Type B pancreatic cell (in vitro differentiated cells): Measurements from ENCODE around the gene VIPR2. TPM values are rescaled to one million over a fixed set of nuclear protein-coding genes. Genes with fewer than 3 reads are reported as not detected.
"Not testable (repeated sequence)": the region's sequence is repeated elsewhere in the genome, so short reads cannot be mapped to it uniquely, and the experiment has no call there.

Experiments
- DNase-seq: peaks from one replicate; pipeline ENCODE4 v3.0.0; 2021; ENCODE audit warnings: mixed read lengths; ENCODE audit not compliant: unreplicated experiment; ENCODE audit errors: extremely low spot score
- H3K27ac Mint-ChIP-seq: 2 replicates; pipeline ENCODE4 v1.8.0; 2021; ENCODE audit warnings: mild to moderate bottlenecking, mixed read lengths
- H3K27me3 Mint-ChIP-seq: 2 replicates; pipeline ENCODE4 v1.8.0; 2021; ENCODE audit warnings: mixed read lengths
- H3K36me3 Mint-ChIP-seq: 2 replicates; pipeline ENCODE4 v1.8.0; 2021; ENCODE audit warnings: mixed read lengths
- H3K4me1 Mint-ChIP-seq: one replicate; pipeline ENCODE4 v1.8.0; 2021; ENCODE audit warnings: mixed read lengths; ENCODE audit not compliant: unreplicated experiment
- H3K4me3 Mint-ChIP-seq: 2 replicates; pipeline ENCODE4 v1.8.0; 2021; ENCODE audit warnings: mild to moderate bottlenecking, mixed read lengths
- H3K9me3 Mint-ChIP-seq: 2 replicates; pipeline ENCODE4 v1.8.0; 2021; ENCODE audit warnings: mixed read lengths
- total RNA-seq: library from RNA; stranded (reverse); gene quantifications from 2 replicates; pipeline ENCODE4 v1.2.1, GENCODE V29; 2021; ENCODE audit warnings: low replicate concordance
- TF ChIP-seq, protein P1 (sequence below): fragments of 200-600 bp; sonication (generic); conservative IDR thresholded peaks from 2 replicates; pipeline ENCODE4 v1.5.0; 2021; ENCODE audit warnings: antibody characterized with exemption, mild to moderate bottlenecking

VIPR2 gene
- total RNA-seq, 1 donor from 2014 or later: 0.31 TPM

- Mint-ChIP-seq H3K36me3 (no peaks in the 10 kb centered on the region), H3K4me3 (no peak overlapping the region), H3K4me1 (no peaks in the 10 kb centered on the region), H3K27ac (no peak overlapping the region), H3K9me3 (no peaks in the 10 kb centered on the region), H3K27me3 (peaks cover 3% of the 10 kb centered on the region)
- TF ChIP-seq, protein P1, sequence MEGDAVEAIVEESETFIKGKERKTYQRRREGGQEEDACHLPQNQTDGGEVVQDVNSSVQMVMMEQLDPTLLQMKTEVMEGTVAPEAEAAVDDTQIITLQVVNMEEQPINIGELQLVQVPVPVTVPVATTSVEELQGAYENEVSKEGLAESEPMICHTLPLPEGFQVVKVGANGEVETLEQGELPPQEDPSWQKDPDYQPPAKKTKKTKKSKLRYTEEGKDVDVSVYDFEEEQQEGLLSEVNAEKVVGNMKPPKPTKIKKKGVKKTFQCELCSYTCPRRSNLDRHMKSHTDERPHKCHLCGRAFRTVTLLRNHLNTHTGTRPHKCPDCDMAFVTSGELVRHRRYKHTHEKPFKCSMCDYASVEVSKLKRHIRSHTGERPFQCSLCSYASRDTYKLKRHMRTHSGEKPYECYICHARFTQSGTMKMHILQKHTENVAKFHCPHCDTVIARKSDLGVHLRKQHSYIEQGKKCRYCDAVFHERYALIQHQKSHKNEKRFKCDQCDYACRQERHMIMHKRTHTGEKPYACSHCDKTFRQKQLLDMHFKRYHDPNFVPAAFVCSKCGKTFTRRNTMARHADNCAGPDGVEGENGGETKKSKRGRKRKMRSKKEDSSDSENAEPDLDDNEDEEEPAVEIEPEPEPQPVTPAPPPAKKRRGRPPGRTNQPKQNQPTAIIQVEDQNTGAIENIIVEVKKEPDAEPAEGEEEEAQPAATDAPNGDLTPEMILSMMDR: no peak
- no peak for DNase-seq
These were observed 61.0 kb downstream of the VIPR2 start for GRCh38 chr7:159083698-159084068.

GRCh38 chr7:159083001-159083697 lies 61.5 kb downstream of the VIPR2 start:
- H3K36me3 Mint-ChIP-seq: no peaks in the 10 kb centered on the region
- peaks cover 3% of the 10 kb centered on the region for H3K27me3 Mint-ChIP-seq
- H3K9me3 Mint-ChIP-seq: no peaks in the 10 kb centered on the region
- no peak for DNase-seq
- TF ChIP-seq, protein P1: no peak
- H3K4me1 Mint-ChIP-seq: no peaks in the 10 kb centered on the region
- no peak overlapping the region for H3K4me3 Mint-ChIP-seq
- H3K27ac Mint-ChIP-seq: no peak overlapping the region

- H3K27ac Mint-ChIP-seq, DNase-seq, H3K27me3 Mint-ChIP-seq, H3K9me3 Mint-ChIP-seq, H3K4me1 Mint-ChIP-seq, H3K36me3 Mint-ChIP-seq, H3K4me3 Mint-ChIP-seq: not testable (repeated sequence)
These were observed 62.6 kb downstream of the VIPR2 start for GRCh38 chr7:159082075-159082474.

GRCh38 chr7:159078911-159079270 lies 65.8 kb downstream of the VIPR2 start:
- H3K4me1 Mint-ChIP-seq: no peaks in the 10 kb centered on the region
- H3K9me3 Mint-ChIP-seq: no peaks in the 10 kb centered on the region
- H3K4me3 Mint-ChIP-seq: no peak overlapping the region
- TF ChIP-seq, protein P1: no peak
- H3K27me3 Mint-ChIP-seq: peaks cover 12% of the 10 kb centered on the region
- no peaks in the 10 kb centered on the region for H3K36me3 Mint-ChIP-seq
- DNase-seq: no peak
- H3K27ac Mint-ChIP-seq: no peak overlapping the region

DNA sequence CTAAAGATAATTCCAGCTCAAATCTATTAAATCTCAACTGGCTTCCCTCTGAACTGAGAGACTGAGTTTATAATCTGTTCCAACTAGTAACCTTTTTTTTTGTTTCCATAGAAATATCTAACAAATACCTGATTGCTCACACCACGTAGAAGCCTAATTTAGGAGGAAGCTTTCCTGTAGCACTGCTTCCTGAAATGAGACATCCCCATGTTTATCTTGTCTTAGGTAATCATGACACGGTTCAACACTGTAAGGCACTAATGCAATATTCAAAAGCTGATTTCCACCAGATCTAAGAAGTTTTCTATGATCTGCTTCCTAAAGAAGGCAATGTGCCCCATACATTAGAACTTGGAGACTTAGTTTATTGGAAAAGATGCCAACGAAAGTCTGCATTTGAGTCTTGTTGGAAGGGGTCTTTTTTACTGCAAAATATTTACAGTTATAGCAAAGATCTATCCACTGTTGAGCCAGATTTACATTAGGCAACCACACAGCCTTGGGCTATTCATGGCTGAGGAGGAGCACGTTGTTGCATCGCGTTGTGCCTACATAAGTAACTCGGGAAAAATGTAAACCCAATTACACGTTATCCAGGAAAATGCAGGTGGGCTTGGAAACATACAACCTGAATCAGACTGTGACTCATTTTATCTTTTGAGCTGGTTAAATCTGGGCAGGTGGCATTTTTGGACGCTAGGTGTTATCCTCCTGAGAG lies 66.3 kb downstream of the VIPR2 start:
- Mint-ChIP-seq H3K4me3 (no peak overlapping the region), H3K9me3 (no peaks in the 10 kb centered on the region), H3K27me3 (peaks cover 12% of the 10 kb centered on the region), H3K27ac (no peak overlapping the region), H3K4me1 (no peaks in the 10 kb centered on the region), H3K36me3 (no peaks in the 10 kb centered on the region)
- TF ChIP-seq, protein P1: no peak
- DNase-seq: no peak

DNA sequence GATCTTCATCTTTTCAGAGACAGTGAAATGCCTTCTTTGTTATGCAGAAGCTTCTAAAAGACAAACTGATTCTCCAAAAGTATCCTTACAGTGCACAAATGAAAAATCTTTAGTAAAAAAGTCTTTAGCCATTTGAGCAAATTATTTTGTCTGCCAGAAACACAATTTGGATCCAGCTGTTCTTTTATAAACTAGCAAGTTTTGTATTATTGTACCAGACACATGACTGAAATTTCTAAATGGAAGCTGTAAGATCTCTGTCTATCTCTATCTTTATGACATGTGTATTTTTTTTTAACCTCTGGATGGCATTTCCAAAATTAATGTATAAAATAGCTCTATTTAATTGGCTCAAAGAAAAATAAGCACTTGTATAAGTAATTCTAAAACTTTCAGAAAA lies 68.3 kb downstream of the VIPR2 start:
- H3K9me3 Mint-ChIP-seq: no peaks in the 10 kb centered on the region
- H3K4me1 Mint-ChIP-seq: no peaks in the 10 kb centered on the region
- TF ChIP-seq, protein P1: no peak
- peaks cover 12% of the 10 kb centered on the region for H3K27me3 Mint-ChIP-seq
- no peaks in the 10 kb centered on the region for H3K36me3 Mint-ChIP-seq
- H3K27ac Mint-ChIP-seq: no peak overlapping the region
- no peak overlapping the region for H3K4me3 Mint-ChIP-seq
- DNase-seq: no peak
